ENCODE measurements around the gene SHKBP1.

DNA sequence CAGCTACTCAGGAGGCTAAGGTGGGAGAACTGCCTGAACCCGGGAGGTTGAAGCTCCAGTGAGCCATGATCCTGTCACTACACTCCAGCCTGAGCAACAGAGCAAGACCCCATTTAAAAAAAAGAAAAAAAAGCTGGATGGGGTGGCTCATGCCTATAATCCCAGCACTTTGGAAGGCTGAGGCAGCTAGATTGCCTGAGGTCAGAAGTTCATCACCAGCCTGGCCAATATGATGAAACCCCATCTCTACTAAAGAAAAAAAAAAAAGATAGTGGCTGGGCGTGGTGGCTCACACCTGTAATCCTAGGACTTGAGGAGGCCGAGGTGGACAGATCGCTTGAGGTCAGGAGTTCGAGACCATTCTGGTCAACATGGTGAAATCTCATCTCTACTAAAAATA, 39.5 kb downstream of the SHKBP1 start:
- TF ChIP-seq FOXA1 (IDR thresholded peaks at IDR 0.05) (no peak), HDGF (IDR thresholded peaks at IDR 0.05; ENCODE audit: borderline replicate concordance) (no peak), SUZ12 (IDR thresholded peaks at IDR 0.05) (no peak)

Data from HEK293T (cell line).